Fibroblast of skin of right quadriceps (primary cell): ENCODE data around the gene SNAP25.

ENCODE experiments used
- DNase-seq: peaks from one replicate; pipeline ENCODE4 v3.0.0-alpha.2; 2013

Gene SNAP25

DNA sequence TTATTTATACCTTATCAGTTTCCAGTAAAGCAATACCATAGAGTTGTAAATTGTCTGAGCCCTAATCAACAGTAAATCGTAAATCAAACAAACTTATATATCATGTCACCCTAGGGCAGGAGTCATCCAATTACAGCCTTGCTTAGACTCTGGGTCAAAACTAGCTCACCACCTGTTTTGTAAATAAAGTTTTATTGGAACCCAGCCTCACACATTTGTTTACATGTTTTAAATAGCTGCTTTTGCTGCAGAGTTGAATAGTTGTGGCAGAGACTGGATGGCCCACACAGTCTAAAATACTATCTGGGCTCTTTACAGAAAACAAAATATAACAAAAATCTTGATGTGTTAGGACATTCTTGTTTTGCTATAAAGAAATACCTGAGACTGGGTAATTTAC, 121.0 kb downstream of the SNAP25 start:
- no peak for DNase-seq

DNA sequence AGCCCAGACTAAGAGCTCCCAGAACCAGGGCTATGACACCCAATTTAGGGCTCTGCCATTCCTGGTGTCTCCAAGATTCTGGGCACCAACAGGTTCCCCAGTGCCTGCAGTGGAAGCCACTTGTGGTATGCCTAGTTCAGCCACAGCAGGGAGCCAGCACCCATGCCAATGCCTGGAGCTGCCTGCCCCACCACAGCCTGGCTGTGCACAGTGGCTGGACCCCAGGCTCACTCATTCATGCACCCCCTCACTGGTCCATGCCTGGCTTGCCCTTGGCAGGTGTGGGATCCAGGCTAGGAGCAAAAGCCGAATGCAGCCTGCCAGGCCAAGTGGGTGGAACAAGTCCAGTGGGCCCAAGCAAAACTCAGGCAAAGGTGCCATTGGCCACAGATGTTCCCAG, 123.5 kb downstream of the SNAP25 start:
- DNase-seq, result no peak

DNA sequence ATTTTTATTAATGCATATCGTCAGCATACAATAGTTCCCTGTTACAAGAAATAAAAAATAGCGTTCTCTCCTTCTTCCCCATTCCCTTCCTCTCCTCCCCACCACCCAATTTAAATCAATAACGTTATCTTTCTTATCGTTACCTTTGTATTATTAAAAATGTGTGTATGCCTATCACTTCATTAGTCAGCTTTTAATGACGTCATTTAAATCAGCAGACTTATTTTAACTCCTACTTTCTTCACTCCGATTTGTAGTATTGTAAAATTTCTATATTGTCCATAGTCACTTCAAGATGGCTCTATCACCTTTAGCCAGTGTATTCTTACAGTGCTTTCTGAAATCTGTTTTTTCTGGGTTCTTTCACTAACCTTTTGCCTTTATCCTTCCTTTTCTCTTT, 126.3 kb downstream of the SNAP25 start:
- DNase-seq, result no peak

DNA sequence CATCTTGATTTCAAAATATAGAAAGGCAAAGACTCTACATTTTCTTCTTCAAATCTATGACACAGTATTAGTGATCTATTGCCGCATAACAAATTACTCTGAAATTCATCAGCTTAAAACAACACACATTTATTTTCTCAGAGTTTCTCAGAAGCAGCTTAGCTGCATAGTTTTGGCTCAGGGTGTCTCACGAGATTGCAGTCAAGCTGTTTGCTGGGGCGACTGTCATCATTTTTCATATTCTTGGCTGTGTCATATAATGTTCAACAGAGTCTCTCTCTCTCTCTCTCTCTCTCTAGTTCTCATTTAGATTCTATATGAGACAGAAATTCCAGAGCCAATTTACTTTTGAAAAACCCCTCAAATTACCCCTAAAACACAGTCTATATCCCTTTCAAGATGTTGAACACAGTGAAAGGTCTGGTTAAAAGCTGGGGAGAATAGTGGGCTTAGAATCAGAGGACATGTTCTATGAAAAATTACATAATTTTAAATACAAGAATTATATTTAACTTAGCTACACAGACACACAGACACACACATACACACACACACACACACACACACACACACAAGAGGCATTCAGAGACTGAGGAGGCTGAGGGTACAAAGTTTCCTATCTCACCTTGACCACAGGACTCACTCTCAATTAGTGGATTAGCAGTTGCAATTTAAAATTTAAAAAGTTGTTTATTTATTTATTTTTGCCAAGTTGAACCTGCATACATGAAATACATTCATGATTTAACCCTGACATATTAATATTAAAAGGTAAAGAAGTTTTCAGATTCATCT, 128.7 kb downstream of the SNAP25 start:
- DNase-seq, result peak; percentile 43

DNA sequence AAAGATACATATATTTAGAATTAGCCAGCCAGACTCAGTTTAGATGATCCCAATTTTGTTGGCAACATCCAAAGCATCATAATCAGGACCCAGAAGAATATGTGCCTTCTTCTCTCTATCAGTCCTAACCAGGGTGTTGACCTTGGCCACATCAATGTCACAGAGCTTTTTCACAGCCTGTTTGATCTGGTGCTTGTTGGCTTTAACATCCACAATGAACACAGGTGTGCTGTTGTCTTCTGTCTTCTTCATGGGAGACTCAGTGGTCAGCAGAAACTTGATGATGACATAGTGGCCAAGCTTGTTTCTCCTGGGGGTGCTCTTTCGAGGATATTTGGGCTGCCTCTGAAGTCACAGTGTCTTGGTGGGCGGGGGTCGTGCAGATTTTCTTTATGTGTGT, 130.5 kb downstream of the SNAP25 start:
- no peak for DNase-seq

DNA sequence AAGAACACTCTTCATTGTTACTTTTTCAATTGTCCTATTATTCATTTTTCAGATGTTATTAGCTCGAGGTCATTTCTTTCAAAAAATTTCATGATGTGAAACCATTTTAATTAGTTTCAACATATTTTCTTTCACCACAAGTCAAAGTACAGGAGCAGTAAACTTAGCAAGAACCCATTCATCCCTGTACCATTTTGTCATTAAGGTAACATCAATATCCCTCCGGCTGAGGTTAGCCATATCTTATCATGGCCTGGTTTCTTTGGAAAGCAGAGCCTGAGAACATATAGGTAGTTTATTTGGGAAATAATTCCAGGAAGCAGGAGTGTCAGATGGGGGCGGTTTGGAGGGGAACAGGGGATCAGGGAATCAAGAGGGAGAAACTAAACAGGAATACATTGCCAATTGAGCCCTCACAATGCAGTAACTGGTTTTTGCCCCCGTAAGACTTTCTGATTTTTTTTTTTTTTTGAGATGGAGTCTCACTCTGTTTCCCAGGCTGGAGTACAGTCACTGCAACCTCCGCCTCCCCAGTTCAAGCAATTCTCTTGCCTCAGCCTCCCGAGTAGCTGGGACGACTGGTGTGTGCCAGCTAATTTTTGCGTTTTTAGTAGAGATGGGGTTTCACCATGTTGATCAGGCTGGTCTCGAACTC, 131.7 kb downstream of the SNAP25 start:
- no peak for DNase-seq

DNA sequence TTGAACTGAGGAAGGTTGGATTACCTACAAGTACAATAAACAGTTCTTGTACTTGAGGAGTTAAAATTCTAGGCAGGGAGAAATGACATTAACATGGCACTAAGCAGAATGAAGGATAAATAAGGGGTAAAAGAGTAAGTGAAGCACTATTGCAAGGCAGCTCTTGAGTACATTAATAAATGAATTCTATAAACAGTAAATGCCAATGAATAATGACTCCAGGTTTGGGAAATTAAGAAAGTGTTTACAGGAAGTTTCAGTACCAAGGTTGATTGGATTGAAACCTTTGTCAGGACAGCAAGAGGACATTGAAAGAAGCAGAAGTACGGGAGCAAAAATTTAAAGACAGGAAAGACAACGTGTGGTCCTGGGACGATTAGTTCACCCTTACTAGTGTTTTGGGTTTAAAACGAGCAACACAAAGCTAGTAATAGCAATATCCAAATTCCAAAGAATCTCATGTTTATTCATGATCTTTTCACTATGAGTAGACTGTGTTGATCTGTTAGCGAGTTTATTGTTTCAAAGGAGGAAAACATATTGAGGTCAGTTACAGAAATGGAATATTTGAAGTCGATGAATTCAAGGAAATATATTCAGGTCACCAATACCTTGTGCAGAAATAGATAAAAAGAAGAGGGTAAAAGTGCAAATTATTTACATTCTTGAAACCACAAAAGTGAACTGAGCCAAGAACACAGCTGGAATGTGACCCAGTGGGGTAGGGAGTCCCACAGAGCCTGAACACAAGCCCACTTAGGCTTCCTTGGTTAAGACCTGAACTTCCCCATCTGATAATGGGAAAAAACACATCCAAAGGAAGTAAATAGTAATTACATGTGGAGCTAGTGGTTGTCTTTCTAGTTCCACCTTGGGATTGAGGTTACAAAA, 134.5 kb downstream of the SNAP25 start:
- DNase-seq, result peak; percentile 26

DNA sequence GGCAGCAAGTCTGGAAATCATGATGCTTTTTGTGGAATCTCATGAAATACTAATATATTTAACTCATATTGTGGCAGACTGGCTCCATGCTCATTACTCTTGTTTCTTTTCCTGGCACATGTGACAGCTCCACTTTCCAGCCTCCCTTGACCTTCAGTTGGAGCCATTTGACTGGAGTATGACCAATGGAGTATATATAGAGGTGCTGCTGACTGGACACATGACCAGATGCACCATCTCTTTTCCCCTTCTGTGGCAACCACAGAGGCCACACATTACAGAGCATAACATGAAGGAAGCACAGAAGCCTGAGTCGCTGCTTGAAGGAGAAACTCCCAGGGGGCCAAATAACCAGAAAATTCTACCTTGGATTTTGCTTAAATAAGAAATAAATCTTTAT, 138.0 kb downstream of the SNAP25 start:
- no peak for DNase-seq
